ENCODE results near the gene DNAJB7. TPM values are rescaled to one million over a fixed set of nuclear protein-coding genes. Genes with fewer than 3 reads are reported as not detected.

Gene DNAJB7
- total and polyA plus RNA-seq, 10 of the 15 experiments (the other 5 are each of a cell fraction or from before 2014, with no cell fraction given), result 0.03 to 0.70 (median 0.29) TPM; not detected in 6

DNA sequence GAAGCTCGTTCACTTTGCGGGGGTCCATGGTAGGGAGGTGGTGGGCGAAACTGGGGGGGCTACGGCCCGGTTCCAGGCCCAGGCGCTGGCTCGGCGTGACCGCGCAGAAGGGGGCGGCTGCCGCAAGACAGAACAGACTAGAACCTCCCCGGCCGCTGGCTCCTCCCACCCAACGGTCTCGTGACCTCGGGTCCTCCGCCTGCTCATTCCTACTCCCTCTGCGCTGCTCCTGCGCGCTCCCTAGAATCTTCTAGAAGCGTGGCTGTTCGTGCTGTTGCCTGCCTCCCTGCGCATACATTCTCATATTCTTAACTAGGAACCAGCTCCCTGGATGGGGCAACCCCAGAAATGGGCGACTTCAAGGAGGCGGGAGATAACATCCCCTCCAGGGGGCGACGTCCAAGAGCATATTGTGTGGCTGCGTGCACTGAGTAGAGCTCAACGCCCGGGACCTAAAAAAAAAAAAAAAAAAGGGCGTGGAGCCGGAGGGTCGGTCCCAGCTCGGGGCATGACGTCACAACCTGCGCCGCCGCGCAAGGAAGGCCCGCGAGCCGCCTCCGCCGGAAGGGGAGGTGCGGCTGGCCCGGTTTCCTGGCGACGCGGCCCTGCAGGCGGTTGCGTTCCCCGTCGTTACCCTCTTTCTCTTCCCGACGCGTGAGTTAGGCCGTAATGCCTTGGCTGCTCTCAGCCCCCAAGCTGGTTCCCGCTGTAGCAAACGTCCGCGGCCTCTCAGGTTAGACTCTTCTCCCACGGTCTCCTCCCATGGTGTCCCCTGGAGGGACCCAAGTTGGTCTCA, 5.2 kb downstream of the DNAJB7 start, which contains the start of the genes ST13 and XPNPEP3 (continued):
- TF ChIP-seq CREB1 (IDR thresholded peaks at IDR 0.05; ENCODE audit: low read depth) (peak; percentile 98), NBN (IDR thresholded peaks at IDR 0.05) (peak; percentile 100), DPF2 (IDR thresholded peaks at IDR 0.05) (peak; percentile 47; the same call in 1 of the 2 replicates), STAT1 (conservative IDR thresholded peaks at IDR 0.05) (peak; percentile 95; the same call in 1 of the 2 replicates), MEF2B (IDR thresholded peaks at IDR 0.05; ENCODE audit: partially characterized antibody, poor library complexity, severe bottlenecking) (peak; percentile 49), MYC (IDR thresholded peaks at IDR 0.05; ENCODE audit: insufficient read depth, insufficient read length, insufficient replicate concordance, low read length, severe bottlenecking) (peak; percentile 69), ZSCAN29 (IDR thresholded peaks at IDR 0.05) (no peak), KLF5 (IDR thresholded peaks at IDR 0.05; ENCODE audit: partially characterized antibody) (peak; percentile 87), TCF12 (IDR thresholded peaks at IDR 0.05; ENCODE audit: low read depth, low read length) (peak; percentile 66; the same call in 1 of the 2 replicates), PML (IDR thresholded peaks at IDR 0.05; ENCODE audit: low read length) (peak; percentile 41; the same call in 1 of the 2 replicates), ZNF274 (IDR thresholded peaks at IDR 0.05; ENCODE audit: insufficient read depth, insufficient read length) (no peak)
- TF ChIP-seq, protein P1, sequence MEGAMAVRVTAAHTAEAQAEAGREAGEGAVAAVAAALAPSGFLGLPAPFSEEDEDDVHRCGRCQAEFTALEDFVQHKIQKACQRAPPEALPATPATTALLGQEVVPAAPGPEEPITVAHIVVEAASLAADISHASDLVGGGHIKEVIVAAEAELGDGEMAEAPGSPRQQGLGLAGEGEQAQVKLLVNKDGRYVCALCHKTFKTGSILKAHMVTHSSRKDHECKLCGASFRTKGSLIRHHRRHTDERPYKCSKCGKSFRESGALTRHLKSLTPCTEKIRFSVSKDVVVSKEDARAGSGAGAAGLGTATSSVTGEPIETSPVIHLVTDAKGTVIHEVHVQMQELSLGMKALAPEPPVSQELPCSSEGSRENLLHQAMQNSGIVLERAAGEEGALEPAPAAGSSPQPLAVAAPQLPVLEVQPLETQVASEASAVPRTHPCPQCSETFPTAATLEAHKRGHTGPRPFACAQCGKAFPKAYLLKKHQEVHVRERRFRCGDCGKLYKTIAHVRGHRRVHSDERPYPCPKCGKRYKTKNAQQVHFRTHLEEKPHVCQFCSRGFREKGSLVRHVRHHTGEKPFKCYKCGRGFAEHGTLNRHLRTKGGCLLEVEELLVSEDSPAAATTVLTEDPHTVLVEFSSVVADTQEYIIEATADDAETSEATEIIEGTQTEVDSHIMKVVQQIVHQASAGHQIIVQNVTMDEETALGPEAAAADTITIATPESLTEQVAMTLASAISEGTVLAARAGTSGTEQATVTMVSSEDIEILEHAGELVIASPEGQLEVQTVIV (IDR thresholded peaks at IDR 0.05; ENCODE audit: borderline replicate concordance, partially characterized antibody), result peak; percentile 48
- TF ChIP-seq, protein P2, sequence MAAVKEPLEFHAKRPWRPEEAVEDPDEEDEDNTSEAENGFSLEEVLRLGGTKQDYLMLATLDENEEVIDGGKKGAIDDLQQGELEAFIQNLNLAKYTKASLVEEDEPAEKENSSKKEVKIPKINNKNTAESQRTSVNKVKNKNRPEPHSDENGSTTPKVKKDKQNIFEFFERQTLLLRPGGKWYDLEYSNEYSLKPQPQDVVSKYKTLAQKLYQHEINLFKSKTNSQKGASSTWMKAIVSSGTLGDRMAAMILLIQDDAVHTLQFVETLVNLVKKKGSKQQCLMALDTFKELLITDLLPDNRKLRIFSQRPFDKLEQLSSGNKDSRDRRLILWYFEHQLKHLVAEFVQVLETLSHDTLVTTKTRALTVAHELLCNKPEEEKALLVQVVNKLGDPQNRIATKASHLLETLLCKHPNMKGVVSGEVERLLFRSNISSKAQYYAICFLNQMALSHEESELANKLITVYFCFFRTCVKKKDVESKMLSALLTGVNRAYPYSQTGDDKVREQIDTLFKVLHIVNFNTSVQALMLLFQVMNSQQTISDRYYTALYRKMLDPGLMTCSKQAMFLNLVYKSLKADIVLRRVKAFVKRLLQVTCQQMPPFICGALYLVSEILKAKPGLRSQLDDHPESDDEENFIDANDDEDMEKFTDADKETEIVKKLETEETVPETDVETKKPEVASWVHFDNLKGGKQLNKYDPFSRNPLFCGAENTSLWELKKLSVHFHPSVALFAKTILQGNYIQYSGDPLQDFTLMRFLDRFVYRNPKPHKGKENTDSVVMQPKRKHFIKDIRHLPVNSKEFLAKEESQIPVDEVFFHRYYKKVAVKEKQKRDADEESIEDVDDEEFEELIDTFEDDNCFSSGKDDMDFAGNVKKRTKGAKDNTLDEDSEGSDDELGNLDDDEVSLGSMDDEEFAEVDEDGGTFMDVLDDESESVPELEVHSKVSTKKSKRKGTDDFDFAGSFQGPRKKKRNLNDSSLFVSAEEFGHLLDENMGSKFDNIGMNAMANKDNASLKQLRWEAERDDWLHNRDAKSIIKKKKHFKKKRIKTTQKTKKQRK (IDR thresholded peaks at IDR 0.05; ENCODE audit: low read depth, low read length), result no peak
- TF ChIP-seq, protein P3, sequence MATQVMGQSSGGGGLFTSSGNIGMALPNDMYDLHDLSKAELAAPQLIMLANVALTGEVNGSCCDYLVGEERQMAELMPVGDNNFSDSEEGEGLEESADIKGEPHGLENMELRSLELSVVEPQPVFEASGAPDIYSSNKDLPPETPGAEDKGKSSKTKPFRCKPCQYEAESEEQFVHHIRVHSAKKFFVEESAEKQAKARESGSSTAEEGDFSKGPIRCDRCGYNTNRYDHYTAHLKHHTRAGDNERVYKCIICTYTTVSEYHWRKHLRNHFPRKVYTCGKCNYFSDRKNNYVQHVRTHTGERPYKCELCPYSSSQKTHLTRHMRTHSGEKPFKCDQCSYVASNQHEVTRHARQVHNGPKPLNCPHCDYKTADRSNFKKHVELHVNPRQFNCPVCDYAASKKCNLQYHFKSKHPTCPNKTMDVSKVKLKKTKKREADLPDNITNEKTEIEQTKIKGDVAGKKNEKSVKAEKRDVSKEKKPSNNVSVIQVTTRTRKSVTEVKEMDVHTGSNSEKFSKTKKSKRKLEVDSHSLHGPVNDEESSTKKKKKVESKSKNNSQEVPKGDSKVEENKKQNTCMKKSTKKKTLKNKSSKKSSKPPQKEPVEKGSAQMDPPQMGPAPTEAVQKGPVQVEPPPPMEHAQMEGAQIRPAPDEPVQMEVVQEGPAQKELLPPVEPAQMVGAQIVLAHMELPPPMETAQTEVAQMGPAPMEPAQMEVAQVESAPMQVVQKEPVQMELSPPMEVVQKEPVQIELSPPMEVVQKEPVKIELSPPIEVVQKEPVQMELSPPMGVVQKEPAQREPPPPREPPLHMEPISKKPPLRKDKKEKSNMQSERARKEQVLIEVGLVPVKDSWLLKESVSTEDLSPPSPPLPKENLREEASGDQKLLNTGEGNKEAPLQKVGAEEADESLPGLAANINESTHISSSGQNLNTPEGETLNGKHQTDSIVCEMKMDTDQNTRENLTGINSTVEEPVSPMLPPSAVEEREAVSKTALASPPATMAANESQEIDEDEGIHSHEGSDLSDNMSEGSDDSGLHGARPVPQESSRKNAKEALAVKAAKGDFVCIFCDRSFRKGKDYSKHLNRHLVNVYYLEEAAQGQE (IDR thresholded peaks at IDR 0.05; ENCODE audit: low read depth, low read length), result no peak
- TF ChIP-seq, protein P4, sequence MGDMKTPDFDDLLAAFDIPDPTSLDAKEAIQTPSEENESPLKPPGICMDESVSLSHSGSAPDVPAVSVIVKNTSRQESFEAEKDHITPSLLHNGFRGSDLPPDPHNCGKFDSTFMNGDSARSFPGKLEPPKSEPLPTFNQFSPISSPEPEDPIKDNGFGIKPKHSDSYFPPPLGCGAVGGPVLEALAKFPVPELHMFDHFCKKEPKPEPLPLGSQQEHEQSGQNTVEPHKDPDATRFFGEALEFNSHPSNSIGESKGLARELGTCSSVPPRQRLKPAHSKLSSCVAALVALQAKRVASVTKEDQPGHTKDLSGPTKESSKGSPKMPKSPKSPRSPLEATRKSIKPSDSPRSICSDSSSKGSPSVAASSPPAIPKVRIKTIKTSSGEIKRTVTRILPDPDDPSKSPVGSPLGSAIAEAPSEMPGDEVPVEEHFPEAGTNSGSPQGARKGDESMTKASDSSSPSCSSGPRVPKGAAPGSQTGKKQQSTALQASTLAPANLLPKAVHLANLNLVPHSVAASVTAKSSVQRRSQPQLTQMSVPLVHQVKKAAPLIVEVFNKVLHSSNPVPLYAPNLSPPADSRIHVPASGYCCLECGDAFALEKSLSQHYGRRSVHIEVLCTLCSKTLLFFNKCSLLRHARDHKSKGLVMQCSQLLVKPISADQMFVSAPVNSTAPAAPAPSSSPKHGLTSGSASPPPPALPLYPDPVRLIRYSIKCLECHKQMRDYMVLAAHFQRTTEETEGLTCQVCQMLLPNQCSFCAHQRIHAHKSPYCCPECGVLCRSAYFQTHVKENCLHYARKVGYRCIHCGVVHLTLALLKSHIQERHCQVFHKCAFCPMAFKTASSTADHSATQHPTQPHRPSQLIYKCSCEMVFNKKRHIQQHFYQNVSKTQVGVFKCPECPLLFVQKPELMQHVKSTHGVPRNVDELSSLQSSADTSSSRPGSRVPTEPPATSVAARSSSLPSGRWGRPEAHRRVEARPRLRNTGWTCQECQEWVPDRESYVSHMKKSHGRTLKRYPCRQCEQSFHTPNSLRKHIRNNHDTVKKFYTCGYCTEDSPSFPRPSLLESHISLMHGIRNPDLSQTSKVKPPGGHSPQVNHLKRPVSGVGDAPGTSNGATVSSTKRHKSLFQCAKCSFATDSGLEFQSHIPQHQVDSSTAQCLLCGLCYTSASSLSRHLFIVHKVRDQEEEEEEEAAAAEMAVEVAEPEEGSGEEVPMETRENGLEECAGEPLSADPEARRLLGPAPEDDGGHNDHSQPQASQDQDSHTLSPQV (IDR thresholded peaks at IDR 0.05), result 0 out of 2 replicates have a peak, but pooled peaks have one; percentile 29
